HepG2 (cell line): Measurements from ENCODE around the gene CD14. TPM values are rescaled to one million over a fixed set of nuclear protein-coding genes. Genes with fewer than 3 reads are reported as not detected.

ENCODE experiments used
- BORCS8-MEF2B ChIP-seq: sonication (generic); formaldehyde crosslinking; IDR thresholded peaks from 2 replicates; pipeline ENCODE4 v1.8.0; 2022; ENCODE audit warnings: mild to moderate bottlenecking, missing genetic modification reagents
- CREB1 ChIP-seq, 2 experiments: fragments of 450-650 bp in 1 of 2; IDR thresholded peaks; 2 replicates each; pipeline ENCODE4 v1.6.1; 2016 to 2017; ENCODE audit warnings: control low read depth in 1 of 2, mild to moderate bottlenecking in 1 of 2, missing compliant biosample characterization in 1 of 2, missing genetic modification characterization in 1 of 2
- FOXJ3 ChIP-seq: sonication (generic); formaldehyde crosslinking; IDR thresholded peaks from 2 replicates; pipeline ENCODE4 v1.4.0; 2020; ENCODE audit warnings: missing genetic modification reagents, mild to moderate bottlenecking, borderline replicate concordance
- KLF13 ChIP-seq: sonication (generic); formaldehyde crosslinking; IDR thresholded peaks from 2 replicates; pipeline ENCODE4 v1.4.0; 2020; ENCODE audit warnings: mild to moderate bottlenecking, missing genetic modification reagents
- SAP130 ChIP-seq: IDR thresholded peaks from 2 replicates; pipeline ENCODE4 v1.6.1; 2016; ENCODE audit warnings: low read depth
- SP4 ChIP-seq: sonication (generic); formaldehyde crosslinking; IDR thresholded peaks from 2 replicates; pipeline ENCODE4 v1.8.1; 2023; ENCODE audit warnings: mild to moderate bottlenecking, missing genetic modification reagents
- TAF1 ChIP-seq: sonication (generic); formaldehyde crosslinking; IDR thresholded peaks from 2 replicates; pipeline ENCODE4 v1.4.0; 2020; ENCODE audit warnings: missing genetic modification reagents
- ZMYM3 ChIP-seq: sonication (generic); formaldehyde crosslinking; IDR thresholded peaks from 2 replicates; pipeline ENCODE4 v1.5.1; 2020; ENCODE audit warnings: mild to moderate bottlenecking, missing genetic modification reagents
- polyA plus RNA-seq, 8 experiments: library from polyadenylated mRNA; depleted of rRNA in 3 of 8; stranded (reverse) in 7 of 8; unstranded in 1 of 8; fragments of >200 nt; fragmentation: Illumina TruSeq in 4 of 8; extraction: Trizol in 4 of 8; gene quantifications; 2 replicates each; pipeline versions ENCODE4 v1.2.1 to v1.2.3, GENCODE V29; 2011 to 2016; ENCODE audit warnings: low read depth in 4 of 8, missing spikeins in 1 of 8, mixed read lengths in 1 of 8; ENCODE audit not compliant: insufficient read depth in 1 of 8
- total RNA-seq, 5 experiments: library from RNA; depleted of rRNA; stranded (reverse); fragments of >200 nt; fragmentation: Illumina TruSeq; extraction: Trizol; gene quantifications; 2 replicates each; pipeline ENCODE4 v1.2.3, GENCODE V29; 2016; ENCODE audit warnings: low read depth in 1 of 5
- TF ChIP-seq, protein P1 (sequence below): sonication (generic); formaldehyde crosslinking; IDR thresholded peaks from 2 replicates; pipeline ENCODE4 v1.5.1; 2020; ENCODE audit warnings: missing genetic modification reagents, mild to moderate bottlenecking, borderline replicate concordance
- TF ChIP-seq, protein P2 (sequence below), 2 experiments: IDR thresholded peaks; 2 replicates each; pipeline ENCODE4 v1.6.1; 2011 to 2012; ENCODE audit warnings: low read length in 2 of 2, borderline replicate concordance in 1 of 2, low read depth in 1 of 2, mild to moderate bottlenecking in 1 of 2, moderate library complexity in 1 of 2
- TF ChIP-seq, protein P3 (sequence below): IDR thresholded peaks from 2 replicates; pipeline ENCODE4 v1.6.1; 2016; ENCODE audit warnings: mild to moderate bottlenecking
- TF ChIP-seq, protein P4 (sequence below): sonication (generic); formaldehyde crosslinking; IDR thresholded peaks from 2 replicates; pipeline ENCODE4 v1.4.0; 2020; ENCODE audit warnings: missing genetic modification reagents, mild to moderate bottlenecking, borderline replicate concordance
- TF ChIP-seq, protein P5 (sequence below): sonication (generic); formaldehyde crosslinking; IDR thresholded peaks from 2 replicates; pipeline ENCODE4 v1.5.0; 2020; ENCODE audit warnings: missing genetic modification reagents, mild to moderate bottlenecking, borderline replicate concordance
- TF ChIP-seq, protein P6 (sequence below): IDR thresholded peaks from 2 replicates; pipeline ENCODE4 v1.6.1; 2012; ENCODE audit warnings: inconsistent platforms
- TF ChIP-seq, protein P7 (sequence below), 2 experiments: sonication (generic) in 1 of 2; formaldehyde crosslinking in 1 of 2; IDR thresholded peaks; 2 replicates each; pipeline versions ENCODE4 v1.4.0 to v1.6.1; 2018 to 2020; ENCODE audit warnings: missing genetic modification reagents in 2 of 2, borderline replicate concordance in 1 of 2, low read depth in 1 of 2, mild to moderate bottlenecking in 1 of 2, missing biosample characterization in 1 of 2

Gene CD14
- total and polyA plus RNA-seq, 2 of the 13 experiments (the other 11 are each of a cell fraction or from before 2014, with no cell fraction given) = 1.7 to 4.7 TPM

DNA sequence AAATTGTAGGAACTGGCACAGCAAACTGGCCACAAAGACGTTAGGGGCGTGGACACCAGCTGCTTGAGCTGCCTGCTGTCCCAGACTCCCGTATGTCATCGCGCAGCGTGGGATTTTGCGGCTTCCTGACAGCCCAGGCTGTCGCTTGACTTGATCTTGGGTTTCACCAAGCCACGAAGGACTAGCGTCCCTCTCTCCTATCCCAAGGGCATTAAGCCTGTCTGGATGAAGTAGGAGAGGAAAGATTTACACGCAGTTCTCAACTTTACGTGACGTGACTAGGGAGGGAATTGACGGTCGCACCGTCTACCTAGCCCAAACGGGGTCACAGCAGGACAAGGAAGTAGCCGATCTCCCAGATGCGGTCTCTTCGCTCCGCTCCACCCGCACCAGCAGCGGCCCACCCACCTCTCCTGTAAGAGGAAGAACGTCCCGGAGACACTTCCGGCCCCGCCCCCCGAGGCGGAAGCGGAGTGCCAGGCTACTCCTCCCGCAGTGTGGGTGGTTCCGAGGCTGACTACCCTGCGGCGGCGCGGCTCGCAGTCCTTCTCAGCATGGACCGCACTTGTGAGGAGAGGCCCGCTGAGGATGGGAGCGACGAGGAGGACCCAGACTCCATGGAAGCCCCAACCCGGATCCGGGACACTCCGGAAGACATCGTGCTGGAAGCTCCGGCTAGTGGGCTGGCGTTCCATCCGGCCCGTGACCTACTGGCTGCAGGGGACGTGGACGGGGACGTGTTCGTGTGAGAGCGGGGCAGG, 31.6 kb upstream of the CD14 start, which contains the start of gene WDR55 (continued):
- TF ChIP-seq, protein P1, sequence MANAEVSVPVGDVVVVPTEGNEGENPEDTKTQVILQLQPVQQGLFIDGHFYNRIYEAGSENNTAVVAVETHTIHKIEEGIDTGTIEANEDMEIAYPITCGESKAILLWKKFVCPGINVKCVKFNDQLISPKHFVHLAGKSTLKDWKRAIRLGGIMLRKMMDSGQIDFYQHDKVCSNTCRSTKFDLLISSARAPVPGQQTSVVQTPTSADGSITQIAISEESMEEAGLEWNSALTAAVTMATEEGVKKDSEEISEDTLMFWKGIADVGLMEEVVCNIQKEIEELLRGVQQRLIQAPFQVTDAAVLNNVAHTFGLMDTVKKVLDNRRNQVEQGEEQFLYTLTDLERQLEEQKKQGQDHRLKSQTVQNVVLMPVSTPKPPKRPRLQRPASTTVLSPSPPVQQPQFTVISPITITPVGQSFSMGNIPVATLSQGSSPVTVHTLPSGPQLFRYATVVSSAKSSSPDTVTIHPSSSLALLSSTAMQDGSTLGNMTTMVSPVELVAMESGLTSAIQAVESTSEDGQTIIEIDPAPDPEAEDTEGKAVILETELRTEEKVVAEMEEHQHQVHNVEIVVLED (CRISPR knock-in tag) = peak; percentile 70
- TF ChIP-seq BORCS8-MEF2B (CRISPR knock-in tag) (peak; percentile 76), FOXJ3 (CRISPR knock-in tag) (no peak; the same call in 1 of the 2 replicates), KLF13 (CRISPR knock-in tag) (peak; percentile 78; the same call in 1 of the 2 replicates), CREB1 (IDR thresholded peaks at IDR 0.05) (peak; percentile 39; the same call in 1 of the 2 replicates), CREB1 (CRISPR knock-in tag; IDR thresholded peaks at IDR 0.05) (no peak; the same call in 1 of the 2 replicates), ZMYM3 (no peak), SP4 (peak; percentile 89), TAF1 (peak; percentile 92), SAP130 (CRISPR knock-in tag) (peak; percentile 99)
- TF ChIP-seq, protein P2, sequence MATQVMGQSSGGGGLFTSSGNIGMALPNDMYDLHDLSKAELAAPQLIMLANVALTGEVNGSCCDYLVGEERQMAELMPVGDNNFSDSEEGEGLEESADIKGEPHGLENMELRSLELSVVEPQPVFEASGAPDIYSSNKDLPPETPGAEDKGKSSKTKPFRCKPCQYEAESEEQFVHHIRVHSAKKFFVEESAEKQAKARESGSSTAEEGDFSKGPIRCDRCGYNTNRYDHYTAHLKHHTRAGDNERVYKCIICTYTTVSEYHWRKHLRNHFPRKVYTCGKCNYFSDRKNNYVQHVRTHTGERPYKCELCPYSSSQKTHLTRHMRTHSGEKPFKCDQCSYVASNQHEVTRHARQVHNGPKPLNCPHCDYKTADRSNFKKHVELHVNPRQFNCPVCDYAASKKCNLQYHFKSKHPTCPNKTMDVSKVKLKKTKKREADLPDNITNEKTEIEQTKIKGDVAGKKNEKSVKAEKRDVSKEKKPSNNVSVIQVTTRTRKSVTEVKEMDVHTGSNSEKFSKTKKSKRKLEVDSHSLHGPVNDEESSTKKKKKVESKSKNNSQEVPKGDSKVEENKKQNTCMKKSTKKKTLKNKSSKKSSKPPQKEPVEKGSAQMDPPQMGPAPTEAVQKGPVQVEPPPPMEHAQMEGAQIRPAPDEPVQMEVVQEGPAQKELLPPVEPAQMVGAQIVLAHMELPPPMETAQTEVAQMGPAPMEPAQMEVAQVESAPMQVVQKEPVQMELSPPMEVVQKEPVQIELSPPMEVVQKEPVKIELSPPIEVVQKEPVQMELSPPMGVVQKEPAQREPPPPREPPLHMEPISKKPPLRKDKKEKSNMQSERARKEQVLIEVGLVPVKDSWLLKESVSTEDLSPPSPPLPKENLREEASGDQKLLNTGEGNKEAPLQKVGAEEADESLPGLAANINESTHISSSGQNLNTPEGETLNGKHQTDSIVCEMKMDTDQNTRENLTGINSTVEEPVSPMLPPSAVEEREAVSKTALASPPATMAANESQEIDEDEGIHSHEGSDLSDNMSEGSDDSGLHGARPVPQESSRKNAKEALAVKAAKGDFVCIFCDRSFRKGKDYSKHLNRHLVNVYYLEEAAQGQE (IDR thresholded peaks at IDR 0.05; ENCODE audit: borderline replicate concordance in 1 of 2, low read depth in 1 of 2, low read length in 2 of 2) = peak in 1 of 2 experiments; percentile 41; a peak in 1 of 4 replicates
- TF ChIP-seq, protein P3, sequence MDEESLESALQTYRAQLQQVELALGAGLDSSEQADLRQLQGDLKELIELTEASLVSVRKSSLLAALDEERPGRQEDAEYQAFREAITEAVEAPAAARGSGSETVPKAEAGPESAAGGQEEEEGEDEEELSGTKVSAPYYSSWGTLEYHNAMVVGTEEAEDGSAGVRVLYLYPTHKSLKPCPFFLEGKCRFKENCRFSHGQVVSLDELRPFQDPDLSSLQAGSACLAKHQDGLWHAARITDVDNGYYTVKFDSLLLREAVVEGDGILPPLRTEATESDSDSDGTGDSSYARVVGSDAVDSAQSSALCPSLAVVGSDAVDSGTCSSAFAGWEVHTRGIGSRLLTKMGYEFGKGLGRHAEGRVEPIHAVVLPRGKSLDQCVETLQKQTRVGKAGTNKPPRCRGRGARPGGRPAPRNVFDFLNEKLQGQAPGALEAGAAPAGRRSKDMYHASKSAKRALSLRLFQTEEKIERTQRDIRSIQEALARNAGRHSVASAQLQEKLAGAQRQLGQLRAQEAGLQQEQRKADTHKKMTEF (CRISPR knock-in tag) = peak; percentile 62; the same call in 1 of the 2 replicates
- TF ChIP-seq, protein P4, sequence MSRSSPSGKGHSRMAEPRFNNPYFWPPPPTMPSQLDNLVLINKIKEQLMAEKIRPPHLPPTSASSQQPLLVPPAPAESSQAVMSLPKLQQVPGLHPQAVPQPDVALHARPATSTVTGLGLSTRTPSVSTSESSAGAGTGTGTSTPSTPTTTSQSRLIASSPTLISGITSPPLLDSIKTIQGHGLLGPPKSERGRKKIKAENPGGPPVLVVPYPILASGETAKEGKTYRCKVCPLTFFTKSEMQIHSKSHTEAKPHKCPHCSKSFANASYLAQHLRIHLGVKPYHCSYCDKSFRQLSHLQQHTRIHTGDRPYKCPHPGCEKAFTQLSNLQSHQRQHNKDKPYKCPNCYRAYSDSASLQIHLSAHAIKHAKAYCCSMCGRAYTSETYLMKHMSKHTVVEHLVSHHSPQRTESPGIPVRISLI (CRISPR knock-in tag) = no peak
- TF ChIP-seq, protein P5, sequence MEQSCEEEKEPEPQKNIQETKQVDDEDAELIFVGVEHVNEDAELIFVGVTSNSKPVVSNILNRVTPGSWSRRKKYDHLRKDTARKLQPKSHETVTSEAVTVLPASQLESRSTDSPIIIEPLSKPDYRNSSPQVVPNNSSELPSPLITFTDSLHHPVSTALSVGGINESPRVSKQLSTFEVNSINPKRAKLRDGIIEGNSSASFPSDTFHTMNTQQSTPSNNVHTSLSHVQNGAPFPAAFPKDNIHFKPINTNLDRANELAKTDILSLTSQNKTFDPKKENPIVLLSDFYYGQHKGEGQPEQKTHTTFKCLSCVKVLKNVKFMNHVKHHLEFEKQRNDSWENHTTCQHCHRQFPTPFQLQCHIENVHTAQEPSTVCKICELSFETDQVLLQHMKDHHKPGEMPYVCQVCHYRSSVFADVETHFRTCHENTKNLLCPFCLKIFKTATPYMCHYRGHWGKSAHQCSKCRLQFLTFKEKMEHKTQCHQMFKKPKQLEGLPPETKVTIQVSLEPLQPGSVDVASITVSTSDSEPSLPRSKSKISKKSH = peak; percentile 55; the same call in 1 of the 2 replicates
- TF ChIP-seq, protein P6, sequence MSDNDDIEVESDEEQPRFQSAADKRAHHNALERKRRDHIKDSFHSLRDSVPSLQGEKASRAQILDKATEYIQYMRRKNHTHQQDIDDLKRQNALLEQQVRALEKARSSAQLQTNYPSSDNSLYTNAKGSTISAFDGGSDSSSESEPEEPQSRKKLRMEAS = peak; percentile 74
- TF ChIP-seq, protein P7, sequence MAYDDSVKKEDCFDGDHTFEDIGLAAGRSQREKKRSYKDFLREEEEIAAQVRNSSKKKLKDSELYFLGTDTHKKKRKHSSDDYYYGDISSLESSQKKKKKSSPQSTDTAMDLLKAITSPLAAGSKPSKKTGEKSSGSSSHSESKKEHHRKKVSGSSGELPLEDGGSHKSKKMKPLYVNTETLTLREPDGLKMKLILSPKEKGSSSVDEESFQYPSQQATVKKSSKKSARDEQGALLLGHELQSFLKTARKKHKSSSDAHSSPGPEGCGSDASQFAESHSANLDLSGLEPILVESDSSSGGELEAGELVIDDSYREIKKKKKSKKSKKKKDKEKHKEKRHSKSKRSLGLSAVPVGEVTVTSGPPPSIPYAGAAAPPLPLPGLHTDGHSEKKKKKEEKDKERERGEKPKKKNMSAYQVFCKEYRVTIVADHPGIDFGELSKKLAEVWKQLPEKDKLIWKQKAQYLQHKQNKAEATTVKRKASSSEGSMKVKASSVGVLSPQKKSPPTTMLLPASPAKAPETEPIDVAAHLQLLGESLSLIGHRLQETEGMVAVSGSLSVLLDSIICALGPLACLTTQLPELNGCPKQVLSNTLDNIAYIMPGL (CRISPR knock-in tag; IDR thresholded peaks at IDR 0.05; ENCODE audit: borderline replicate concordance in 1 of 2, low read depth in 1 of 2) = peak; percentile 83 to 88
